RWPE1 (cell line): ENCODE results near the gene SLC2A9.

ENCODE experiments used
- CTCF ChIA-PET: fragments of 350-600 bp; sonication (Branson Sonifier 250); formaldehyde crosslinking; extraction: SDS; loops from one replicate; lab custom pipeline; 2021; lab: Yijun Ruan, JAX
- POLR2A ChIA-PET: fragments of 400-600 bp; formaldehyde crosslinking; extraction: SDS; loops from one replicate; lab custom pipeline; 2020; ENCODE audit warnings: antibody characterized with exemption; ENCODE audit not compliant: low non-redundant PET; lab: Yijun Ruan, JAX
- DNase-seq: peaks from one replicate; pipeline ENCODE4 v3.0.0; 2012; ENCODE audit warnings: low spot score
- H3K27ac ChIP-seq: fragments of 450-650 bp; 2 replicates; pipeline ENCODE4 v1.5.1; 2017
- CTCF ChIP-seq: fragments of 450-650 bp; conservative IDR thresholded peaks from 2 replicates; pipeline ENCODE4 v1.5.1; 2017; ENCODE audit warnings: low read depth, mild to moderate bottlenecking

The SLC2A9 gene

GRCh38 chr4:9942921-9943600 is 78.2 kb downstream of the SLC2A9 start:
- ChIA-PET POLR2A (no interaction called here), CTCF (no interaction called here)
- H3K27ac ChIP-seq, result no peak overlapping the region

DNA sequence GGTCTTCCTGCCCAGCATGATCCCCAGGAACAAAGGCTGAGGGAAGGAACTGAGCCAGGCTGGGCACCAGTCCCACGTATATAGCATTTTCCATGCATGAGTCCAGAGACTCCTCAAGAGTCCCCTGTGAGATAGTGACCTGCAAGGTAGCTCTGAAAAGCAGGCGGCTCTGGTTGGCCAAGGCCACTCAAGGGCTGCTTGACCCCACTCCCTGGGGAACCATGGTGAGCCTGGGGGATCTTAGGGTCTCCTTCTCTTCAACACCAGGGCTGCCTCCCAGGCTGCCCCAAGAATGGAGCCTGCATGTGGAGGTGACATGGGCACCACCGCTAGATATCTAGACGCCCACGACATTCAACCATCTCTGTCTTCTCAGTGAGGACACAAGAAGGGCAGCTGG is 79.2 kb downstream of the SLC2A9 start:
- TF ChIP-seq CTCF, result no peak
- ChIA-PET CTCF (no interaction called here), POLR2A (no interaction called here)
- H3K27ac ChIP-seq, result no peak overlapping the region
- no peak for DNase-seq

More at GRCh38 chr4:9942921-9943600, 78.2 kb downstream of the SLC2A9 start:
- DNase-seq, result no peak
- no peak for TF ChIP-seq CTCF

DNA sequence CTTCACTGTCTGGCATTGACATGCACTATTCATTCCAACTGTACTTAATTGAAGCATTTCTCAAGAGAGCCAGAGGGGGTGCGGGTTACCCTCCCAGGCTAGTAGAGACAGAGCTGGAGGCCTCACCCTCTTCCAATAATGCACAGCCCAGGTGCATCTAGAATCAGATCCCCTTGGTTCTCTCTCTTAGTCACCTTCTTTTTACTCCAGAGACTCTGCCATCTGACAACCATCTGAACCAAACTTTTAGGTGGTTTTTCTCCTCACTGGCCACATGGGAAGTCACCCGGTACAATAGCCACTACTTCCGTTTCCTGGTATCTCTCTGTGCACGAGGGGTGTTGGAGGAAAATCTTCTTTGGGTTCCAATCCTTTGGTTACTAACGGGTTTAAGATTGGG is 81.3 kb downstream of the SLC2A9 start:
- POLR2A ChIA-PET, result no interaction called here
- TF ChIP-seq CTCF, result no peak
- H3K27ac ChIP-seq, result no peak overlapping the region
- no peak for DNase-seq
- CTCF ChIA-PET, result no interaction called here

DNA sequence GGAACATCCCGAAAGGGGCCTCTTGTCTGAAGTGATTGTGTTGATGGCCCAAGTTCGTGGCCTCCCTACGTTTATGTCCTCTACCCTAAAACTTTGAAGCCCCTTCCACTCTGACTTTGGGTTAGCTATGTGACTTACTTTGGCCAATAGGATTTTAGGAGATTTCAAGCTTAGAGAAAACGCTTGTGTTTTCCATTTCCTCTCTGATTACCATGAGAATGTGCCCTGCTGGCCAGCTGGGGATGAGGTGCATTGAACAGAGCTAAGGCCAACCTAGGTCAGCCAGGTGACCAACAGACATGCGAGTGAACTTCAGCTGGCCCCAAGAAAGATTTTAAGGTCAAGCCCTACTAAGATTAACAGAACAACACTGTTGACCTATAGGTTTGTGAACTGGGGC is 82.4 kb downstream of the SLC2A9 start:
- CTCF ChIA-PET, result no interaction called here
- H3K27ac ChIP-seq, result no peak overlapping the region
- DNase-seq, result no peak
- TF ChIP-seq CTCF, result no peak
- POLR2A ChIA-PET, result no interaction called here

DNA sequence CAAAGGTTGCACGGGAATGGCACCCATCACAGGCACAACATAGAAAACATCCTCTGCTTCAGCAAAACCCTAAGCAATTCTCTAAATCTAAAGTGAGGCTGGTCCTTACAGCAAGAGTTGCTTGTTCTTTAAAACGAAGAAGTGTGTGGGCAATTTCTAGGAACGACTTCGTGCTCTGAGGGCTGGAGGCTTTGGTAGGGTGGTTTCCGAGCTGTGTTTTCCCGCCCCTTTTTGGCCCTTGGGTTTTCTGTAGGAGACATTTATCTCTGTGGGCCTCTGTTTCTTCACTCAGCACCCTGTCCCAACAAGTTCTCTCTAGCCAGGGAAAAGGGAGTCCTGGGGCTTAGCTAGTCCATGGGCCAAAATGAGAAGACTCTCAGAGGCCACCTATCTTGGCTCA is 84.2 kb downstream of the SLC2A9 start:
- H3K27ac ChIP-seq, result no peak overlapping the region
- TF ChIP-seq CTCF, result no peak
- POLR2A ChIA-PET, result no interaction called here
- CTCF ChIA-PET, result no interaction called here
- DNase-seq, result no peak

DNA sequence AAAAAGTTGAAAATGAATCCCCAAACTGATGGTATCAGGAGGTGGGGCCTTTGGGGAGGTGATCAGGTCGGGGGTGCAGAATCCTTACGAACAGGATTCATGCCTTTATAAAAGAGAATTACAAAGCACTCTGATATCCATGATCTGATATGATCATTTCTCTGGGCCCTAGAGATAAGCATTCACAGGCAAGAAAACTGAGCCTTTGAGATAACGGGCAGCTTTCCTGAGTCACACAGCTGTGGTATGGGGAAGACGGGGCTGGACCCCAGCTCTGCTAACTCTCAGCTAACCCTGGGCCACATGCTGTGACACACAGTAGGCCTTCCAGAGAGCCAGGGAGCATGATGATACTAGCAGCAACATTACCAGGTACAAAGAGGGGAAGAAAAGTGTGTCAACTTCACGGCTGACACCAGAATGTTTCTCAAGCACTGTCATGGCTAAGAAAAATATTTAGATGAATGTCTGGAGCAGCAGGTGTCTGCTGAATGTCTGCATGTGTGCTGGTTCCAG is 85.1 kb downstream of the SLC2A9 start:
- ChIA-PET POLR2A (no interaction called here), CTCF (no interaction called here)
- H3K27ac ChIP-seq, result no peak overlapping the region
- TF ChIP-seq CTCF, result no peak
- no peak for DNase-seq
